T-helper 22 cell (primary cell): ENCODE measurements around the gene MAST4.

Experiments used
- DNase-seq: peaks from one replicate; pipeline ENCODE4 v3.0.0-alpha.2; 2020; ENCODE audit warnings: low read depth

The MAST4 gene

DNA sequence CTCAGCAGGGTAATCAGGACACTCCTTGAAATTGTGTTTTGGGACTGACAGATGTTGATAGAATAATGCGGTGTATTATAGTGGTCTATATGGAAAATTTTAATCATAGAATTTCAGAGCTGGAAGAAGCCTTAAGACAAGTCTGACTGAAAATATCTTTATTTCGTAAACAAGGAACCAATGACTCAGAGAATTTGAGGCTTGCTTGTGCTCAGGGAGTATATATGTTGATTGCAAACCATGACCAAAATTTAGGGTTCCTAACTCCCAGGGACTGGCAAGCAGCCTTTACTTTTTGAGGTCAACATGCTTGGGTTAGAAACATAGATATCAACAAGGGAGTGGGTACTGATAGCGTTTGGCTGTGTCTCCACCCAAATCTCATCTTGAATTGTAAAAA, 313.2 kb downstream of the MAST4 start:
- no peak for DNase-seq

- no peak for DNase-seq
These were observed 316.6 kb downstream of the MAST4 start for GRCh38 chr5:66912787-66913186.

GRCh38 chr5:66915531-66915930, 319.3 kb downstream of the MAST4 start:
- no peak for DNase-seq

GRCh38 chr5:66922881-66923280, 326.7 kb downstream of the MAST4 start:
- DNase-seq = no peak

DNA sequence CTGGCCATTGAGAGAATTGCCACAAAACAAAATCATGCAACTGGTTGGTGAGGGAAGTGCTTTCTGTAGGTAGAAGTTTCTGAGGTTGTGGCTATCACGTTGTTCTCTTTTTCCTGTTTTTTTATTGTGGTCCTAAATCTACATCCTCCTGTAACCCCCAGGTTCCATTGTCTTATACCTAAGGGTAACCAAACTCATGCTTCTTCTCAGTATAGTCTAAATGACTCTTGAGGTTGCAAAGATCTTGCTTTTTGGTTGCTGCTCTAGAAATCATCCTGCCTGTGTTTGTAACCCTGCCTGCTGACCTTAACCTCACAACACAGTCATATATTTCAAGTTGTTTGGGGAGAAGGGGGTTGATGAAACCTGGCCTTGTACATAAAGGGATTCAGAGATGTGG, 327.3 kb downstream of the MAST4 start:
- no peak for DNase-seq

DNA sequence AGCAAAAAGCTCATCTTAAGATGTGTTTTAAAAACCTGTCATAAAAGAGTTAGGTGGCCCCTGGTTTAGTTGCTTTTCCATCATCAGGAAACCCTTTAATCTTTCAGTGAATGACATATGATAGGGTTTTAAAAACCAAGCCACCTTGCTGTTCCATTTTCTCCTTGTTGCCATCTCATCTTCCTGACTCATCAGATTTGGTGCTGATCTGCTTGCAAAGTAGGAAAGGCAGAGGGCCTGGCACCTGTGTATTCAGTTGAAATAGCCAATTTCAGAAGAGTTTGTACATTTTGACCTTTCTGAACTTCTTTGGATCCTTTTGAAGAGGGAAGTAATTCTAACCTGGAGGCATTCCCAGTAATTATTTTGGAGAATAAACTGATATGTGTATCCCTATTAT, 327.7 kb downstream of the MAST4 start:
- DNase-seq = no peak

DNA sequence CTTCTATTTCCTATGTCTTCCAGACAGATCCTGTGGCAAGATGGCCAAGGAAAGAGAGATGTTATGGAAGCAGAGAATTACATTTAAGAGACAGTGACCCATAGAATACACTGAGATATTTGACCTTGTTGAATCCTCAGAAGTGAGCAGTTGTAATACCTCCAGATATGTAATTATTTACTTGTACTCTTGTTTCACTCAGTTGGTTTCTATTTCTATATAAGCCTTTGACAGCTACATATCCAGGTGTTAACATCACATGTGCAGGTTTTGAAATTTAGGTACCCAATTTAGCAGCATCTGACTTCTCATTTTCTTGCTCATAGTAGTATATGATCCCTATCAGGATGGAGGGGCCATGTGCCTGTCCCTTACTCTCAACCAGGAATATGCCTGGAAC, 330.9 kb downstream of the MAST4 start:
- no peak for DNase-seq

- no peak for DNase-seq
These were observed 333.1 kb downstream of the MAST4 start for GRCh38 chr5:66929281-66929680.

DNA sequence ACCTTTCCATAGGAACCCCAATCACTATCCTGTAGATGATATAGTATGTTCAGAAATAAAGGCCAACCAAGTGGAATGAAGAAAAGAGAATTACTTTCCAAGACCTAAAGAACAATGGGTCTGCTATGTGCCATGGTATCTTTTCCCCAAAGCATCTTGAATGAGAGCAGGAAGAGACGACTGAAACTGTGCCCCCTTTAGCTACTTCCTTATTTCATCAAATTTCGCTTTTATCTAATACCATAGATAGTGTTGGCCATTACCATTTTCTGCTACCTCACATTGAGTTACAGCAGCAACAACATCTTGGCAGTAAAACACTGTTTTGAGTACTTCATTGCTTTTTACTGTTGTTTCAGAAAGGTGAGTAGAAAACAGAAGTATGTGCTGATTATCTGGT, 333.8 kb downstream of the MAST4 start:
- no peak for DNase-seq

GRCh38 chr5:66931651-66932050, 335.5 kb downstream of the MAST4 start:
- DNase-seq = no peak

GRCh38 chr5:66932457-66932856, 336.3 kb downstream of the MAST4 start:
- DNase-seq = no peak

DNA sequence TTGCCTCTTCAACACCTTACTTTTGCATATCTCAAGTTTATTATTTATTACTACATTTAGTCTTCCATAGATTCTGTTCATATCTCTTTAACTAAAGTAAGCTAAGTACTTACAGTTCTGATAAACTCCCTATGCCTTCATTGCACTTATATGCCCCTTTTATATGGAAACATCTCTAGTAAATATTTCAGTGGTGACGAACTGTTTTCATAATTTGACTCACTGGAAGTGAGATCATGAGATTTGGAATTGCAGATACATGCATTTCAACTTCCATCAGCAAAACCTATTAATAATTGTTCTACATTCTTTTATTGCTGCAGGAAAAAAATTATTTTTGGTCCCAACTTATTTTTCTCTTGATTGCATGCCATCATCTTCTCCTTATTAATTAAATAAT, 336.9 kb downstream of the MAST4 start:
- DNase-seq = no peak

GRCh38 chr5:66939094-66939493, 342.9 kb downstream of the MAST4 start:
- no peak for DNase-seq

- DNase-seq = no peak
These were observed 349.5 kb downstream of the MAST4 start for GRCh38 chr5:66945389-66946349.

DNA sequence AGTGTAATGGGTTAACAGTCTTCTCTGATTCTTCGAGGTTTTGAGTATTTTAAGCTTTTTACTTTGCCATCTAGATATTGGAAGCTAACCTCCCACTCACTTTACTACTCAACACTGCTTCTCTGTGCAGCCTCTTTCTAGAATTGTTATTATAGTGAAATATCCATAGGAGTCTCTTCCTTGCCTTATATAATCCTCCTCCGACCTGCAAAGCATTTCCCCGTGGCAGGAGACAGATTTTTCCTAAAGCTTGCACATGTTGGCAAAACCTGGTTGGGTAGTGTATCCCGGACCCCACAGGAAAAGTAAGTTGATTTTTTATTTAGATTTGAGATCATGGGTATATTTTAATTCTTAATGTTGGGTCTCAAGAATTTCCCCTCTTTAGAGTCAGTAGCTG, 351.3 kb downstream of the MAST4 start:
- DNase-seq = no peak

GRCh38 chr5:66949066-66949465, 352.9 kb downstream of the MAST4 start:
- no peak for DNase-seq

DNA sequence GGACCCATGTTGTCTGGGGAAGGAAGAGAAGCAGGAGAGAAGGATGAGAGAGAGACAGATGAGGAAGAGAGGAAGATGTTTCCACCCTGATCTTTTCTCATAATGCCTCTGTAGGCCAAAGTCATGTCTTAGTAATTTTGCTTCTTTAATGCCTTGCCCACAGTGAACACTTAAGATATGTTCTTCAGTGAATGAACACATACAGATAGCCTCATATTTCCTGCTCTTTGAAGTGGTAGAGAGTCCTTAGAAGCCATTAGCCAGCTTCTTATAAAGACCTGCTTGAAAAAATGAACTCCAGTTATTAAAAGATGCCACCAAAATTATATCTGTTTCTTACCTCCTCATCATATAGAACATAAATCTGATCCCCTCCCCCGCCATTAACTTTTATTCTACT, 356.0 kb downstream of the MAST4 start:
- DNase-seq = no peak

DNA sequence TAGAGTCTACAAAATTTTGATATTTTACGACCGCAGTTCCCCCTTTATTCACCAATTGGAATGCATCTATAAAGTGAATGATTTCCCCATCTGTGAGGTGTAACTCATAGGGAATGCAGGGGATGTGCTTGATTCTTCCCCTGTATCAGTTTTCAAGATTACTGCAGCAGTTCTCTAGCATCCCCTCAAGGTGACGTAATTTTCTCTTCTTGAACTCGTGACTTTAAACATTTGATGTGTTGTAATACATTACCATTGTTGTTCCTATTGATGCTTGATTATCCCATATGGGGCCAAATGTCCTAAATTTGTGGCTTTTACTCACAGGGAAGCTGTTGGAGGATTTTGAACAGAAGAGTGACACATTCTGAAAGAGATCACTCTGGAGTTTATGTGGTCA, 360.2 kb downstream of the MAST4 start:
- DNase-seq = no peak

DNA sequence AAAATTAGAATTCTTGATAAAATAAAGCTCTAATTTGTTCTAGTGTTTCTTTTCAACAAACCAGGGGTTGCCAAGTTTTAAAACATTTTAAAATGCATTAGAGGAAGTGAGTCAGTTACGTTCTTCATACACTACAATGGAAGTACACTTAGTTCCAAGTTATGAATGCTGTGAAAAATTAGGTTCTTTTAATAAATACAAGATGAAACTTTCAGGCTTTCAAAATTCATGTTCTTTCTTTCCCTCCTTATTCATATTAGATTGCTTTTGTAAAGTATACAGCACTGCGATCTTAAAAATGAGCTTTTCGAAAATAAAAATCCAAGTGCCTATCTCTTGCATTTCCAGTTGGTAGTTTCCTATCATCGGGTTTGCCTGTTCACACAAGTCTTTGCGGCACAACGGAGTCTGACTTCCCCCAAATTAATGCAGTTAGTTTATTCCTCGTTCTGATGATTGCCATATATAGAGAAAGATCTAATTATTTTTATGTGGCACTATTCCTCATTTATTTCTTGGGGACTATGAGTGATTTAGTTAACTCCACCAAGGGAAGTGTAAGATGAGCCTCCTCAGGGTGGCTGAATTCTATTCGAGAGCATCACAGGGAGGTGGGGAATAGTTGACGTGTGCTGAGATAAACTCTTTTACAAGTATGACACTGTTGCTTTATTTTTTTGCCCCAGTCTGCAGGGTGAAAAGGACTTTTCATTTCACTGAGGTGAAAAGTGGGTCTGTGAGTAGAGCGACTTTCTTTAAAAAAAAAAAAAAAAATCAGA, 362.2 kb downstream of the MAST4 start:
- no peak for DNase-seq

DNA sequence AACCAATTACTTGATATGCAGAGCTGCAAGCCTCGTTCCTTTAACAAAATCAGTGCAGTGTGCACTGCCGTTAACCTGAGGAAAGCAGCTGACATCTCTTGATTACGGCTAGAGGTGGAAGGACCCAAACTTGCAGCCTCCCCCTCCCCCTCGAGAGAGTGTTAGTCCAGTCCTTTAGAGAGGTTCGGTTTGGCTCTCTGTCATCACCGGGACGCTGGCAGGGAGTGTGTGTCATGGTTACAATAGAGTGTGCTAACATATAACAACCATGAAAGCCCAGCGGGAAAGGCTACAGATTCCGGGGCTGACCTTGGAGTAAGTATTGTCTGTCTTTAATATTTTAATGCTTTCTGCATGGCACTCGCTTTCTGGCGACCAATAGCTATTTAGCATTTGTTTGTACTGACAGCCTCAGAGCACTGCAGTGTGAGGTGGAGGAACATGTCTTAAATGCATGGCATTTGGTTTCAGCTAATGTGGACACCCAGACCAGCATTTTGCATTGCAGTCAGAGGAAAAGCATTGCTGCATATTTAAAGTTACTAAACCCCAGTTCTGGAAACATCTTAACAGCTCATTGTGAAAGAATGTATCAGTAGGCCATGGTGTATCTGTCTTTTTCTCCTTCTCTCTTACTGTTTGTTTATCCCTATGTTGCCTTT, 362.9 kb downstream of the MAST4 start:
- DNase-seq = no peak

GRCh38 chr5:66959653-66960052, 363.5 kb downstream of the MAST4 start:
- DNase-seq = no peak

DNA sequence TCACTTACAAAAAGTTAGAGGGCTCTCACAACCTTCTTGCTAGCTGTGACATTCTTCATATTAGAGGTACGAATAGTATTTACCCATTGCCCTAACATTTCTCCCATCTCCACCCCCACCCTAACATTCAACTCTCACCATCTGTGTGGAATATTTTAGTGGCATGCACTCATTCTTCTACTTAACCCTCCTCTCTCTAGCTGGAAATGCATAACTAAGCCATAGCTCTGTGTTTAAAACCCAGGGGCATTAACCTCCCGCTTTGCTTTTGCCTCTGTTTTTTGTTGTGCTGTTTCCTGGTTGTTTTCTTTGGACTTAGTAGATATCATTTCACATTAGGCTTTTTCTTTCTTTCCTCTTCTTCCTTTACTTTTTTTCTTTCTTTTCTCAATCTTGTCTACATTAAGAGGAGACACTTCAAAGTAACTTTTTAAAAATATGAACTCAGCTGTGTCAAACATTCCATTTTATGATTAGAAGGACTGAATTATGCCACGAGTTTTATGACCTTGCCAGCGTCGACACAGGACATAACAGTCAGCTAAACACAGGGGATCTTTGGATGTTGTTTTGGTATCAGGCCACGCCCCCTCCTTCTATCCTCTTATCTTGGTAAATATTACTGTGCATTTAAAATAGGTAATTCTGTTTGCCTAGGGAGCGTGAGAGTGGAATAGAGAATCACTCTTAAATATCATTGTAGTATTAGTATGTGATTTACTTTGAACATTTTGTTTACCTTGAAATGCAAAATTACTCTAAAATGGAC, 364.4 kb downstream of the MAST4 start:
- DNase-seq = no peak
